ENCODE measurements around the gene DUS4L.

The DUS4L gene

GRCh38 chr7:107613948-107614347 is 50.2 kb downstream of the DUS4L start:
- DNase-seq (ENCODE audit: low read depth in 2 of 2): no peak

GRCh38 chr7:107614425-107614824 is 50.7 kb downstream of the DUS4L start:
- no peak for DNase-seq (ENCODE audit: low read depth in 2 of 2)

GRCh38 chr7:107615910-107616680 is 52.3 kb downstream of the DUS4L start:
- no peak for DNase-seq (ENCODE audit: low read depth in 2 of 2)

GRCh38 chr7:107622429-107622828 is 58.7 kb downstream of the DUS4L start:
- no peak for DNase-seq (ENCODE audit: low read depth in 2 of 2)

DNA sequence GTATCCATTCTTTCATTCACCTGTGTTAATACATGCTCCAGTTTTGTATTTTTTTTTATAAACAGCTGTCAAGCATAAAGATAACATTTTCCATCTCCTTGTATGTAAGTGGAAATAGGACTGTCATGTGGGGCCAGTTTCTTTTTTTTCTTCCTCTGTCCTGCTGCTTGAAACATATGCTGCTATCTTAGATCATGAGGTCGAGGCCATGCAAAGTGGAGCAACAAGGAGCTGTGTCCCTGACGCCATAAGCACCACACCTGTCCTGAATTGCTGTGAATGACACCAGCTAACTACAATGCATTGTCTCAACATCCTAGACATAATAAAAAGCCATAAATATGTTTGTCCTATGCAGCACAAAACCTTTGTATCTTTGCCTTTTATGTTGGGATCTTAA is 59.1 kb downstream of the DUS4L start:
- DNase-seq (ENCODE audit: low read depth in 2 of 2): no peak

GRCh38 chr7:107627002-107627401 is 63.2 kb downstream of the DUS4L start:
- no peak for DNase-seq (ENCODE audit: low read depth in 2 of 2)
